HepG2 (cell line): ENCODE measurements around the gene MIDN. TPM values are rescaled to one million over a fixed set of nuclear protein-coding genes. Genes with fewer than 3 reads are reported as not detected.

Experiments used
- HNF4G ChIP-seq, 2 experiments: sonication (generic) in 1 of 2; formaldehyde crosslinking in 1 of 2; IDR thresholded peaks; 2 replicates each; pipeline versions ENCODE4 v1.4.0 to v1.6.1; 2011 to 2020; ENCODE audit warnings: borderline replicate concordance in 2 of 2, low read depth in 2 of 2, mild to moderate bottlenecking in 2 of 2, low read length in 1 of 2, missing genetic modification reagents in 1 of 2, moderate library complexity in 1 of 2
- KAT8 ChIP-seq: IDR thresholded peaks from 2 replicates; pipeline ENCODE4 v1.6.1; 2016; ENCODE audit warnings: missing genetic modification reagents, missing compliant biosample characterization
- RARA ChIP-seq: IDR thresholded peaks from 2 replicates; pipeline ENCODE4 v1.6.1; 2016; ENCODE audit warnings: missing genetic modification reagents, missing compliant biosample characterization
- RNF2 ChIP-seq: fragments of 450-650 bp; conservative IDR thresholded peaks from 2 replicates; pipeline ENCODE4 v1.6.1; 2016; ENCODE audit warnings: low read depth
- RXRA ChIP-seq: sonication (generic); formaldehyde crosslinking; IDR thresholded peaks from 2 replicates; pipeline ENCODE4 v1.5.1; 2020; ENCODE audit warnings: missing genetic modification reagents
- SP1 ChIP-seq, 2 experiments: fragments of 450-650 bp in 1 of 2; sonication (generic) in 1 of 2; formaldehyde crosslinking in 1 of 2; IDR thresholded peaks; 2 replicates each; pipeline versions ENCODE4 v1.4.0 to v1.6.1; 2016 to 2020; ENCODE audit warnings: missing genetic modification reagents in 1 of 2
- TARDBP ChIP-seq: sonication (generic); formaldehyde crosslinking; IDR thresholded peaks from 2 replicates; pipeline ENCODE4 v1.8.0; 2022; ENCODE audit warnings: mild to moderate bottlenecking, missing genetic modification reagents
- TRIM22 ChIP-seq: fragments of 450-650 bp; IDR thresholded peaks from 2 replicates; pipeline ENCODE4 v1.6.1; 2017
- ZBTB40 ChIP-seq, 2 experiments: fragments of 450-650 bp in 1 of 2; sonication (generic) in 1 of 2; formaldehyde crosslinking in 1 of 2; IDR thresholded peaks; 2 replicates each; pipeline versions ENCODE4 v1.6.1 to v1.8.0; 2016 to 2022; ENCODE audit warnings: antibody characterized with exemption in 1 of 2, mild to moderate bottlenecking in 1 of 2, missing genetic modification reagents in 1 of 2
- ZNF280B ChIP-seq: sonication (generic); formaldehyde crosslinking; IDR thresholded peaks from 2 replicates; pipeline ENCODE4 v1.5.0; 2020; ENCODE audit warnings: missing genetic modification reagents, mild to moderate bottlenecking, borderline replicate concordance
- ZNF552 ChIP-seq: sonication (generic); formaldehyde crosslinking; IDR thresholded peaks from 2 replicates; pipeline ENCODE4 v1.9.0; 2022; ENCODE audit warnings: missing genetic modification reagents, mild to moderate bottlenecking, borderline replicate concordance
- ZNF580 ChIP-seq: IDR thresholded peaks from 2 replicates; pipeline ENCODE4 v1.6.1; 2016; ENCODE audit warnings: low read depth, borderline replicate concordance
- ZNF639 ChIP-seq: conservative IDR thresholded peaks from 2 replicates; pipeline ENCODE4 v1.6.1; 2018; ENCODE audit warnings: missing genetic modification reagents
- polyA plus RNA-seq, 8 experiments: library from polyadenylated mRNA; depleted of rRNA in 3 of 8; stranded (reverse) in 7 of 8; unstranded in 1 of 8; fragments of >200 nt; fragmentation: Illumina TruSeq in 4 of 8; extraction: Trizol in 4 of 8; gene quantifications; 2 replicates each; pipeline versions ENCODE4 v1.2.1 to v1.2.3, GENCODE V29; 2011 to 2016; ENCODE audit warnings: low read depth in 4 of 8, missing spikeins in 1 of 8, mixed read lengths in 1 of 8; ENCODE audit not compliant: insufficient read depth in 1 of 8
- total RNA-seq, 5 experiments: library from RNA; depleted of rRNA; stranded (reverse); fragments of >200 nt; fragmentation: Illumina TruSeq; extraction: Trizol; gene quantifications; 2 replicates each; pipeline ENCODE4 v1.2.3, GENCODE V29; 2016; ENCODE audit warnings: low read depth in 1 of 5

MIDN gene
- total and polyA plus RNA-seq, 2 of the 13 experiments (the other 11 are each of a cell fraction or from before 2014, with no cell fraction given), result 8.4 to 18.0 TPM

GRCh38 chr19:1275976-1276627 is 27.7 kb downstream of the MIDN start (continued):
- TF ChIP-seq ZNF639 (CRISPR knock-in tag) (no peak), SP1 (IDR thresholded peaks at IDR 0.05) (no peak), SP1 (CRISPR knock-in tag; IDR thresholded peaks at IDR 0.05) (0 out of 2 replicates have a peak, but pooled peaks have one; percentile 3), RARA (CRISPR knock-in tag) (0 out of 2 replicates have a peak, but pooled peaks have one; percentile 1), TARDBP (0 out of 2 replicates have a peak, but pooled peaks have one; percentile 59), RNF2 (no peak), RXRA (peak; percentile 58; the same call in 1 of the 2 replicates), HNF4G (IDR thresholded peaks at IDR 0.05; ENCODE audit: borderline replicate concordance, low read depth, low read length) (no peak), HNF4G (CRISPR knock-in tag; IDR thresholded peaks at IDR 0.05; ENCODE audit: borderline replicate concordance, low read depth) (no peak), ZNF280B (0 out of 2 replicates have a peak, but pooled peaks have one; percentile 11), ZBTB40 (IDR thresholded peaks at IDR 0.05) (no peak), ZBTB40 (CRISPR knock-in tag; IDR thresholded peaks at IDR 0.05) (0 out of 2 replicates have a peak, but pooled peaks have one; percentile 4), KAT8 (CRISPR knock-in tag) (0 out of 2 replicates have a peak, but pooled peaks have one; percentile 10), ZNF552 (CRISPR knock-in tag) (0 out of 2 replicates have a peak, but pooled peaks have one; percentile 63), TRIM22 (no peak), ZNF580 (CRISPR knock-in tag) (peak; percentile 74; the same call in 1 of the 2 replicates)
